Measurements from ENCODE around the gene METAP2.
A peak's percentile ranks its signal among the peaks of the same experiment; 100 is the strongest.

The METAP2 gene

GRCh38 chr12:95545731-95546490 is 72.0 kb downstream of the METAP2 start:
- H3K9me3 ChIP-seq (ENCODE audit: control insufficient read depth, insufficient read depth, low read depth, low read length) = no peaks in the 10 kb centered on the region
- H3K36me3 ChIP-seq (ENCODE audit: control insufficient read depth in 2 of 2, insufficient read depth in 1 of 2, low read length in 2 of 2) = no peaks in the 10 kb centered on the region
- H3K4me3 ChIP-seq (ENCODE audit: low read depth, low read length) = no peak overlapping the region
- H3K4me1 ChIP-seq (ENCODE audit: control insufficient read depth, insufficient read depth, low read length) = peaks cover 16% of the 10 kb centered on the region; the same call in 1 of the 2 replicates
- peak overlapping the region; percentile 47; the same call in 1 of the 2 replicates for H3K27ac ChIP-seq (ENCODE audit: extremely low read depth, low read depth, low read length)
- CTCF ChIA-PET = no interaction called here
- POLR2A ChIA-PET = no interaction called here
- no peak for TF ChIP-seq ZNF416 (tag by site-specific recombination; IDR thresholded peaks at IDR 0.05)
- TF ChIP-seq GFI1B (tag by site-specific recombination; IDR thresholded peaks at IDR 0.05) = peak; percentile 95
- no peak for TF ChIP-seq ZNF701 (tag by site-specific recombination; IDR thresholded peaks at IDR 0.05)
- TF ChIP-seq TSHZ1 (tag by site-specific recombination; IDR thresholded peaks at IDR 0.05; ENCODE audit: borderline replicate concordance) = no peak
- TF ChIP-seq ZNF169 (tag by site-specific recombination; IDR thresholded peaks at IDR 0.05) = no peak
- TF ChIP-seq ZFP41 (tag by site-specific recombination; IDR thresholded peaks at IDR 0.05; ENCODE audit: borderline replicate concordance) = no peak
- no peak for TF ChIP-seq SALL2 (tag by site-specific recombination; IDR thresholded peaks at IDR 0.05; ENCODE audit: borderline replicate concordance)
- no peak for TF ChIP-seq ZNF501 (tag by site-specific recombination; IDR thresholded peaks at IDR 0.05)
- no peak for TF ChIP-seq ELK4 (IDR thresholded peaks at IDR 0.05; ENCODE audit: borderline replicate concordance, low read depth, low read length)
- TF ChIP-seq ZSCAN23 (tag by site-specific recombination; IDR thresholded peaks at IDR 0.05) = no peak
- TF ChIP-seq PATZ1 (tag by site-specific recombination; IDR thresholded peaks at IDR 0.05) = no peak
- no peak for TF ChIP-seq ZNF670 (tag by site-specific recombination; IDR thresholded peaks at IDR 0.05; ENCODE audit: low read depth)
- no peak for TF ChIP-seq ZNF560 (tag by site-specific recombination; IDR thresholded peaks at IDR 0.05; ENCODE audit: borderline replicate concordance)
- TF ChIP-seq ZNF48 (tag by site-specific recombination; IDR thresholded peaks at IDR 0.05) = no peak
- peak; percentile 78 for TF ChIP-seq OSR2 (tag by site-specific recombination; IDR thresholded peaks at IDR 0.05)
- no peak for TF ChIP-seq MZF1 (tag by site-specific recombination; IDR thresholded peaks at IDR 0.05; ENCODE audit: borderline replicate concordance)
- no peak for TF ChIP-seq ZNF239 (tag by site-specific recombination; IDR thresholded peaks at IDR 0.05)
- peak; percentile 47; the same call in 1 of the 2 replicates for TF ChIP-seq IKZF3 (tag by site-specific recombination; IDR thresholded peaks at IDR 0.05)
- TF ChIP-seq EGR2 (tag by site-specific recombination; IDR thresholded peaks at IDR 0.05; ENCODE audit: low read depth) = no peak
- no peak for TF ChIP-seq ZNF2 (tag by site-specific recombination; IDR thresholded peaks at IDR 0.05)
- no peak for TF ChIP-seq ZEB2 (tag by site-specific recombination; IDR thresholded peaks at IDR 0.05)
- TF ChIP-seq ZNF785 (tag by site-specific recombination; IDR thresholded peaks at IDR 0.05) = no peak
- TF ChIP-seq KLF17 (tag by site-specific recombination; IDR thresholded peaks at IDR 0.05) = no peak
- no peak for TF ChIP-seq ZBTB49 (tag by site-specific recombination; IDR thresholded peaks at IDR 0.05; ENCODE audit: low read depth)
- no peak for TF ChIP-seq ZNF488 (tag by site-specific recombination; IDR thresholded peaks at IDR 0.05)
- no peak for TF ChIP-seq ZNF639 (tag by site-specific recombination; IDR thresholded peaks at IDR 0.05)

Data from HEK293 (cell line).